ENCODE data around the gene CENPP.

GRCh38 chr9:92665836-92666235, 340.1 kb downstream of the CENPP start:
- no peak for TF ChIP-seq POLR2A (IDR thresholded peaks at IDR 0.05; ENCODE audit: low read depth, low read length)
- no peak for TF ChIP-seq POLR2AphosphoS5 (IDR thresholded peaks at IDR 0.05; ENCODE audit: low read depth, low read length)
- no peak for TF ChIP-seq TAF1 (IDR thresholded peaks at IDR 0.05; ENCODE audit: low read depth, low read length)
- TF ChIP-seq SPI1 (IDR thresholded peaks at IDR 0.05; ENCODE audit: low read depth, low read length) = no peak
- TF ChIP-seq POU2F2 (IDR thresholded peaks at IDR 0.05; ENCODE audit: low read depth, low read length) = no peak
- no peak for TF ChIP-seq PAX5 (IDR thresholded peaks at IDR 0.05; ENCODE audit: insufficient read depth, low read length, severe bottlenecking)
